ENCODE measurements around the gene TIMM10B. TPM values are rescaled to one million over a fixed set of nuclear protein-coding genes. Genes with fewer than 3 reads are reported as not detected.

Gene TIMM10B
- total RNA-seq, 1 donor from 2014 or later, result 43.0 TPM

- H3K27me3 Mint-ChIP-seq (ENCODE audit: low read depth), result peaks cover 8% of the 10 kb centered on the region
- peak overlapping the region; percentile 20 for H3K4me3 Mint-ChIP-seq (ENCODE audit: low read depth)
- intact Hi-C loops (cut with micrococcal nuclease), result no loop called here
- peaks cover 24% of the 10 kb centered on the region for H3K36me3 Mint-ChIP-seq (ENCODE audit: low read depth)
- no peak overlapping the region for H3K27ac Mint-ChIP-seq
- no peaks in the 10 kb centered on the region for H3K9me3 Mint-ChIP-seq
- DNase-seq (ENCODE audit: low spot score), result no peak
- peaks cover 19% of the 10 kb centered on the region for H3K4me1 Mint-ChIP-seq (ENCODE audit: low read depth)
Measured at GRCh38 chr11:6474806-6475500, 6.3 kb upstream of the TIMM10B start.

DNA sequence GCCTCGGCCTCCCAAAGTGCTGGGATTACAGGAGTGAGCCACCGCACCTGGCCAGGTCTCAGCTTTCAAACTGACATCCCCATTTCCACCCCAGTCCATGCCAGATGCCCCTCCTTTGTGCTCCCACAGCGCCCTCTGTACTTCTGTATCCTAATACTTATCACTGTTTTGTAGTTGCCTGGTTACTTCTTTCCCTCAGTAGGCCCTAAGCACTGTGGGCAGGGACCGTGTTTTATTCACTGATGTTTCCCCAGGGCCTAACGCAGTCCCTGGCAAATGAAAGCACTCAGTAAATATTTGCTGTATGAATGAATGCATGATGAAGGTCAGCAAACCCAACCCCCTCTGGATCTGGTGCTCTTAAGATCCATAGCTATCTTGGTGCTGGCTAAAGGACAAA lies 5.4 kb upstream of the TIMM10B start:
- Mint-ChIP-seq H3K27ac (no peak overlapping the region), H3K4me1 (ENCODE audit: low read depth) (peaks cover 26% of the 10 kb centered on the region), H3K4me3 (ENCODE audit: low read depth) (no peak overlapping the region), H3K9me3 (no peaks in the 10 kb centered on the region), H3K36me3 (ENCODE audit: low read depth) (peaks cover 24% of the 10 kb centered on the region), H3K27me3 (ENCODE audit: low read depth) (peaks cover 8% of the 10 kb centered on the region)
- intact Hi-C loops (cut with micrococcal nuclease), result no loop called here
- DNase-seq (ENCODE audit: low spot score), result no peak

GRCh38 chr11:6476571-6476970 lies 4.7 kb upstream of the TIMM10B start:
- Mint-ChIP-seq H3K27me3 (ENCODE audit: low read depth) (peaks cover 6% of the 10 kb centered on the region), H3K9me3 (no peaks in the 10 kb centered on the region), H3K27ac (no peak overlapping the region), H3K36me3 (ENCODE audit: low read depth) (peaks cover 24% of the 10 kb centered on the region), H3K4me1 (ENCODE audit: low read depth) (peaks cover 24% of the 10 kb centered on the region), H3K4me3 (ENCODE audit: low read depth) (no peak overlapping the region)
- intact Hi-C loops (cut with micrococcal nuclease), result no loop called here
- no peak for DNase-seq (ENCODE audit: low spot score)

- no peaks in the 10 kb centered on the region for H3K27me3 Mint-ChIP-seq (ENCODE audit: low read depth)
- DNase-seq (ENCODE audit: low spot score), result no peak
- H3K4me1 Mint-ChIP-seq (ENCODE audit: low read depth), result peaks cover 25% of the 10 kb centered on the region
- intact Hi-C loops (cut with micrococcal nuclease), result loop anchor here (2.0 to 5.0 kb wide), 4 partner anchors 24 to 246 kb away; partner anchors contain the start of gene FHIP1B
- H3K27ac Mint-ChIP-seq, result peak overlapping the region; percentile 93
- H3K9me3 Mint-ChIP-seq, result no peaks in the 10 kb centered on the region
- H3K4me3 Mint-ChIP-seq (ENCODE audit: low read depth), result peak overlapping the region; percentile 88
- H3K36me3 Mint-ChIP-seq (ENCODE audit: low read depth), result peaks cover 43% of the 10 kb centered on the region
Measured at GRCh38 chr11:6480299-6480914, 894 bp upstream of the TIMM10B start.

DNA sequence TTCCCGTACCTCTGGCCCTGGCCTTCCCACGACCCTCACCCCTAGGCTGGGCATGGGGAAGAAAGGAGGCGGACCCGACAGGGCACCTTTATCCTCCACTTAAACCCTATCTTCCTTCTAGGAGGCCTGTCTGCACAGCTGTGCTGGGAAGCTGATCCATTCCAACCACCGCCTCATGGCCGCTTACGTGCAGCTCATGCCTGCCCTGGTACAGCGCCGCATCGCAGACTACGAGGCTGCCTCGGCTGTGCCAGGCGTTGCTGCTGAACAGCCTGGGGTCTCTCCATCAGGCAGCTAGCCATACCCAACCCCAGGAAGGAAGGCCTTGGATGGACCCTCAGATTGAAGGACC lies 599 bp downstream of the TIMM10B start:
- intact Hi-C loops (cut with micrococcal nuclease), result loop anchor here (1.0 to 5.0 kb wide), 8 partner anchors 23 to 247 kb away; partner anchors contain the start of genes FHIP1B, ILK, MRPL17 and RRP8
- Mint-ChIP-seq H3K4me3 (ENCODE audit: low read depth) (peak overlapping the region; percentile 88), H3K36me3 (ENCODE audit: low read depth) (peaks cover 40% of the 10 kb centered on the region), H3K9me3 (no peaks in the 10 kb centered on the region), H3K27ac (peak overlapping the region; percentile 93), H3K4me1 (ENCODE audit: low read depth) (peaks cover 25% of the 10 kb centered on the region), H3K27me3 (ENCODE audit: low read depth) (no peaks in the 10 kb centered on the region)
- DNase-seq (ENCODE audit: low spot score), result no peak

DNA sequence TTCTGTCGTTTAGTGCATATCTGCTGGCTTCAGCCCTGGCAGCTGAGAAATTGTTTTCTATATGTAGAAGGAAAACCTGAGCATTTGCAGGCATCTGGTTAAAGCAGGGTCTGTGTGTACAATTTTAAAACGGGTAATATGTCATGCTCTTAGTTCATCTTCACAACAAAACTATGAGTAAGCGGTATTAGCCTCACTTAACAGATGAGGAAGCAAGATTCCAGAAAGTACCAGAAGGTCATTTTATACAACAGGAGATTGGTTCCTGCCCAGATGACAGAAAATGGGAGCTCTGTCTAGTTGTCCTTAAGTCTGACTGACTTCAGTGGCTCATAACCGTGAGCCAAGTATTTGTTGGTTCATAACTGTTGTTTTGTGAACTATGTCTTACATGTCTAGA lies 1.1 kb downstream of the TIMM10B start:
- H3K4me3 Mint-ChIP-seq (ENCODE audit: low read depth), result peak overlapping the region; percentile 88

GRCh38 chr11:6483015-6483414 lies 1.7 kb downstream of the TIMM10B start:
- DNase-seq (ENCODE audit: low spot score), result no peak
- peaks cover 25% of the 10 kb centered on the region for H3K4me1 Mint-ChIP-seq (ENCODE audit: low read depth)
- peaks cover 32% of the 10 kb centered on the region for H3K36me3 Mint-ChIP-seq (ENCODE audit: low read depth)
- H3K27me3 Mint-ChIP-seq (ENCODE audit: low read depth), result no peaks in the 10 kb centered on the region
- intact Hi-C loops (cut with micrococcal nuclease), result loop anchor here (5.0 kb wide), 1 partner anchor 39 kb away; no protein-coding TSS in a partner anchor
- H3K4me3 Mint-ChIP-seq (ENCODE audit: low read depth), result peak overlapping the region; percentile 88
- no peaks in the 10 kb centered on the region for H3K9me3 Mint-ChIP-seq
- H3K27ac Mint-ChIP-seq, result peak overlapping the region; percentile 93

More for the DNA sequence above, 1.1 kb downstream of the TIMM10B start:
- no peaks in the 10 kb centered on the region for H3K9me3 Mint-ChIP-seq
- peaks cover 35% of the 10 kb centered on the region for H3K36me3 Mint-ChIP-seq (ENCODE audit: low read depth)
- peak overlapping the region; percentile 93 for H3K27ac Mint-ChIP-seq
- peaks cover 25% of the 10 kb centered on the region for H3K4me1 Mint-ChIP-seq (ENCODE audit: low read depth)
- DNase-seq (ENCODE audit: low spot score), result no peak
- no peaks in the 10 kb centered on the region for H3K27me3 Mint-ChIP-seq (ENCODE audit: low read depth)
- intact Hi-C loops (cut with micrococcal nuclease), result loop anchor here (5.0 kb wide), 1 partner anchor 40 kb away; no protein-coding TSS in a partner anchor

DNA sequence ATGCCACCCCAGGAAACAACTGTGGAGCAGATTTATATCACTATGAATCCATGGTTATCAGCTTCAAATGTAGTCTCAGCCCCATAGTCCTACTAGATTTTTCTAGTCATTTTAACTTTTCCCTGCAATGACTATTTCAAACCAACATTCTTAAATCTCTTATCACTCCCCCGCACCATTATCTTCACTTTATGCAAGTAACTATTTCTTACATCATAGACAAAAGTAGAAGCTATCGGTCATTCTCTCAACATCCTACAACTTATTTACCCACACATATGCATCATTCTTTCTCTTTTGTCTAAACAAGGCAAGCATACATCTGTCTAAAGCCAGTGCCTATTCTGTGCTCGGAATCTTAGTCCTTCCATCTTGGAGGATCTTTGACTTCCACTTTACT lies 4.4 kb downstream of the TIMM10B start:
- Mint-ChIP-seq H3K27me3 (ENCODE audit: low read depth) (no peaks in the 10 kb centered on the region), H3K27ac (no peak overlapping the region), H3K9me3 (no peaks in the 10 kb centered on the region), H3K4me1 (ENCODE audit: low read depth) (peaks cover 13% of the 10 kb centered on the region), H3K4me3 (ENCODE audit: low read depth) (no peak overlapping the region), H3K36me3 (ENCODE audit: low read depth) (peaks cover 38% of the 10 kb centered on the region)
- intact Hi-C loops (cut with micrococcal nuclease), result no loop called here
- DNase-seq (ENCODE audit: low spot score), result no peak

DNA sequence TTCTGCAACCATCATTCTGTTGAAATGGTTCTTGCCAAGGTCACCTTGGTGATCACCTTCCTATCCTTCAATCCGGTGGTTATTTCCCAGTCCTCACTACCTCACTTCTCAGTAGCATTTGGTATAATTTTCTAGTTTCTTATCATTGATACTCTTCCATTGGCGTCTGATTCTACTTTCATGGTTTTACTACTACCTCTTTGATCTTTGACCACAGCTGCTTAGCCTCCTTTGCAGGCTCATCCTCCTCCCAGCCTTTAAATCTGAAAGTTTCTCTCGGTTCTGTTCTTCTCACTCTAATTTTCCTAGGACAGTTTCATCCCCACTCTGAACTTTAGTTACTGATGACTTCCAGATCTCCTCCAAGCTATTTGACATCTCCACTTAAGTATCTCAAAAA lies 5.0 kb downstream of the TIMM10B start:
- H3K27me3 Mint-ChIP-seq (ENCODE audit: low read depth), result no peaks in the 10 kb centered on the region
- peaks cover 38% of the 10 kb centered on the region for H3K36me3 Mint-ChIP-seq (ENCODE audit: low read depth)
- H3K27ac Mint-ChIP-seq, result no peak overlapping the region
- H3K9me3 Mint-ChIP-seq, result no peaks in the 10 kb centered on the region
- H3K4me1 Mint-ChIP-seq (ENCODE audit: low read depth), result peaks cover 12% of the 10 kb centered on the region
- H3K4me3 Mint-ChIP-seq (ENCODE audit: low read depth), result no peak overlapping the region
- intact Hi-C loops (cut with micrococcal nuclease), result no loop called here
- no peak for DNase-seq (ENCODE audit: low spot score)

DNA sequence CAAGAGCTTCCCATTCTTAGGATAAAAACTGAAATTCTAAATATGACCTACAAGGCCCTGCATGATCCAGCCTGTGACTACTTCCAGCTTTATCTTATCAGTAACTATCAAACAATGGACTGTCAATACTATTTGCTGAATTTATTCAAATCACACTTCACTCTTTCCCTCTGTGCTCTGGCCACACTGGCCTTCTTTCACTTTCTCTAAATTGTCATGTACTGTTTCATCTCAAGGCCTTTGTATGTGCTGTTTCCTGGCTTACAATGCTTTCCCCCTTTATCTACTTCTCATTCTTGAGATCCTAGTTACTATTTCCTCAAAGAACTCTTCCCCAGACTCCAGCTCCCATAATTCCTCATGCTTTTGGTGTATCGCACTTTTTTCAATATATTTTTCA lies 5.6 kb downstream of the TIMM10B start:
- Mint-ChIP-seq H3K27me3 (ENCODE audit: low read depth) (no peaks in the 10 kb centered on the region), H3K36me3 (ENCODE audit: low read depth) (peaks cover 41% of the 10 kb centered on the region), H3K4me1 (ENCODE audit: low read depth) (peaks cover 12% of the 10 kb centered on the region), H3K9me3 (no peaks in the 10 kb centered on the region), H3K27ac (no peak overlapping the region), H3K4me3 (ENCODE audit: low read depth) (no peak overlapping the region)
- DNase-seq (ENCODE audit: low spot score), result no peak
- intact Hi-C loops (cut with micrococcal nuclease), result no loop called here

DNA sequence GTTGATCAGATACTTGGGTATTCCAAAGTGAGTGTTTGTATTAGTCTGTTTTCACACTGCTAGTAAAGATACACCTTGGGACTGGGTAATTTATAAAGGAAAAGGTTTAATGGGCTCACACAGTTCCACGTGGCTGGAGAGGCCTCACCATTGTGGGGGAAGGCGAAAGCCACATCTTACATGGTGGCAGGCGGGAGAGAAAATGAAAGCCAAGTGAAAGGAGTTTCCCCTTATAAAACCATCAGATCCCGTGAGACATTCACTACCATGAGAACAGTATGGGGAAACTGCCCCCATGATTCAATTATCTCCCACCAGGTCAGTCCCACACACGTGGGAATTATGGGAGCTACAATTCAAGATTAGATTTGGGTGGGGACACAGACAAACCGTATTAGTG lies 7.0 kb downstream of the TIMM10B start:
- no peak overlapping the region for H3K4me3 Mint-ChIP-seq (ENCODE audit: low read depth)
- no peak overlapping the region for H3K27ac Mint-ChIP-seq
- H3K36me3 Mint-ChIP-seq (ENCODE audit: low read depth), result peaks cover 38% of the 10 kb centered on the region
- peaks cover 3% of the 10 kb centered on the region for H3K4me1 Mint-ChIP-seq (ENCODE audit: low read depth)
- H3K27me3 Mint-ChIP-seq (ENCODE audit: low read depth), result no peaks in the 10 kb centered on the region
- no peaks in the 10 kb centered on the region for H3K9me3 Mint-ChIP-seq
- no peak for DNase-seq (ENCODE audit: low spot score)
- intact Hi-C loops (cut with micrococcal nuclease), result no loop called here

DNA sequence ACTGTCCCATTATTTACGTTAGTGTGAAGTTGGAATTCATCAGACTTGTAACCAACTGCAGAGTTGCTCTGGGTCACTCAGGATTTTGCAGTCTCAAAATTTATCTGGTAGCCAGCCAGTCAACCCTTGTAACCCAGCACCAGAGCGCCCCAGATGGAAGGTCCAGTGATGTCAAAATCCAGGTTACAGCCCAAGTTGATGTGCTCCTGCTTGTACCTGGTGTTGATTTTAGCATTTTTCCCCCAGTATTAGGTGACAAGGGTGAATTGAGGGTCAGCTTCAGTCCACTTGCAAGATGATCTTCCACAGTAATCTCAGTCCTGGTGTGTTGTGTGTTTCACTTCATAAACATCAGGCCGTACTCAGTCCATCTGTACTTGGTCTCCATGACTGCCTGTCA lies 7.5 kb downstream of the TIMM10B start:
- no peaks in the 10 kb centered on the region for H3K27me3 Mint-ChIP-seq (ENCODE audit: low read depth)
- no peaks in the 10 kb centered on the region for H3K4me1 Mint-ChIP-seq (ENCODE audit: low read depth)
- no peak overlapping the region for H3K4me3 Mint-ChIP-seq (ENCODE audit: low read depth)
- H3K9me3 Mint-ChIP-seq, result no peaks in the 10 kb centered on the region
- intact Hi-C loops (cut with micrococcal nuclease), result no loop called here
- no peak for DNase-seq (ENCODE audit: low spot score)
- peaks cover 35% of the 10 kb centered on the region for H3K36me3 Mint-ChIP-seq (ENCODE audit: low read depth)
- no peak overlapping the region for H3K27ac Mint-ChIP-seq

DNA sequence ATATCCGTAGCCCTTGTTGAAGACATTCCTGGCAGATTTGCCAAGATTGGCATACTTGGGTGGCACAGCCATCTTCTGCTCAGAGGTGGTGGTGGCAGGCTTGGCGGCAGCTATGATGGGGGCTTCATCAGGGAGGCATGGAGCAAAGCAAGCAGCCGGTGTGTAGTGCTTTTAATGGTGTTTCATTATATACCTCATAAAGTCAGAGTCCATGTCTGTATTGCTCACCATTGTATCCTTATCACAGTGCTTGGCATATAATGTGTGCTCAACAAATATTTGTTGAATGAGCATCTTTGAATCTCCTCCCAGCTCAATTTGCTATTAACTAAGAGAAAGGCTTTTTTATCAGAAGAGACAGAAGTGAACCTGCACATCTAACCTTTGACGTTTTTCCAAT lies 8.0 kb downstream of the TIMM10B start:
- Mint-ChIP-seq H3K9me3 (no peaks in the 10 kb centered on the region), H3K27ac (no peak overlapping the region), H3K36me3 (ENCODE audit: low read depth) (peaks cover 38% of the 10 kb centered on the region), H3K27me3 (ENCODE audit: low read depth) (no peaks in the 10 kb centered on the region), H3K4me3 (ENCODE audit: low read depth) (no peak overlapping the region), H3K4me1 (ENCODE audit: low read depth) (no peaks in the 10 kb centered on the region)
- DNase-seq (ENCODE audit: low spot score), result no peak
- intact Hi-C loops (cut with micrococcal nuclease), result no loop called here
